OCI-M1 (cell line): ENCODE data around the gene CCNT2.
A peak's percentile ranks its signal among the peaks of the same experiment; 100 is the strongest.
"Not testable (repeated sequence)": the region's sequence is repeated elsewhere in the genome, so short reads cannot be mapped to it uniquely, and the experiment has no call there.

Source experiments
- DNase-seq: peaks from one replicate; lab custom pipeline; 2025; lab: John Stamatoyannopoulos, UW

The CCNT2 gene

DNA sequence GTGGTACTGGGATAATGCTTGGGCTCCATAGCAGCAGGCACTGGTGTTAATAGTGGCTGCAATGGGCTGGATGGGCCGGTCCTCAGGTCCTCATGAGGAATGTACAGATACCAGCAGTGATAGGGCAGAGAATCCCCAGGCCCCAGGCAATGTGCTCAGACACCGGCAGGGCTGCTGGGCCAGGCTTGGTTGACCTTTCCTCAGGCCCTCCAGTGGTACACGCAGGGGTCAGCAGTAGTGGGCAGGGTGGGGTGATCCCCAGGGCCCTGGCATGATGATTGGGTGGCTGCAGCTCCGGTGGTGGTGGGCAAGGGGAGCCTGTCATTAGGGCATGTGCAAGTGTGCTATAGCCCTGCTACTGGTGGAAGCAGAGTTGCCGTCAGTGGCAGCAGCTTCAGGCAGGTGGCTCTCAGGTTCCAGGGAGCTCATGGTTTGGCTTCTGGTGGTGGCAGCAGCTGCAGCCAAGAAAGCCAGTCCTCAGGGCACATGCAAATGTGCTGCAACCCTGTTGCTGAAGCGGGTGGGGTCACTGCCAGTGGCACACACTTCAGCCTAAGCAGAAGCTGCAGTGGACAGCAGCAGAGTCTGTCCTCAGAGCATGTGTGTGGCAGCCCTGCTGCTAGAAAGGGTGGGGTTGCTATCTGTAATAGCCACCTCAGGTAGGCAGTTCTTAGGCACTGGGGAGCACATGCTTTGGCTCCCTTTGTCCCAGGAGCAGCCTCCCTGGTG is 56.8 kb downstream of the CCNT2 start:
- no peak for DNase-seq

DNA sequence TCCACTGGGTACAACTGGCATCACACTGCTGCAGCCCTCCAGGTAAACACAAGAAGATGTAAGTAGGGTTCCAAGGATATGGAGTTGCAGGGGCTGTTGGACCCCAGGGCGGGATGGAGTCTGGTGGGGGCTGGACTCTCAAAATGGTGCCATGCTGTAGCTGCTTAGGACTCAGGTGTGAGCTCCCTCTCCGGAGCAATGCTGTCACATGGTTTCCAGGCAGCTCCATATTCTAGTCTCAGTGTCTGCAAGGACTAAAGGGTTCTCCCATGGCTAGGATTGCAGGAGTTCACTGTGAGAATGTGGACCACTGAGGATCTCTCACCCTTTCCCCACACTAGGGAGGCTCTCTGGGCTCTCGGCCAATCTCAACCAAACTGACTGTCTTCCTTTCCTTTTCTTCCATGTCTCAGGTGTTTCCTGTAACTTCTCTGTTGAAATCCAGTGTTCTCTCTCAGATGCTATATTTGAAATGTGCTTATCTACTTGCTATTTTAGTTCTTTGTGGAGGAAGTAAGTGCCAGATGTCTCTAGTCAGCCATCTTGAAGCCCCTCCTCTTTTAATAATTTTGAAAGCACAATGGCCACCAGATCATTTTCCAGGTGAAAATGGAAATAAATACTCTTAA is 57.6 kb downstream of the CCNT2 start:
- DNase-seq: no peak

DNA sequence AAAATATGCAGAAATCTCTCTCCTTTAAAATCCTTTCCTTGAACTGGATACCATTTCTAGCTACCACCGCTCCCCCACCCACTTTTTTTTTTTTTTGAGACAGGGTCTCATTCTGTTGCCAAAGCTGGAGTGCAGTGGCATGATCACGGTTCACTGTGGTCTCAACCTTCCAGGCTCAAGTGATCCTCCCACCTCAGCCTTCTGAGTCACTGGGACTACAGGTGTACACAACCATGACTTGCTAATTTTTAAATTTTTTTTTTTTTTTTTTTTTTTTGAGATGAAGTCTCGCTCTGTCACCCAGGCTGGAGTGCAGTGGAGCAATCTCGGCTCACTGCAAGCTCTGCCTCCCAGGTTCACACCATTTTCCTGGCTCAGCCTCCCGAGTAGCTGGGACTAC is 58.5 kb downstream of the CCNT2 start:
- DNase-seq: not testable (repeated sequence)

DNA sequence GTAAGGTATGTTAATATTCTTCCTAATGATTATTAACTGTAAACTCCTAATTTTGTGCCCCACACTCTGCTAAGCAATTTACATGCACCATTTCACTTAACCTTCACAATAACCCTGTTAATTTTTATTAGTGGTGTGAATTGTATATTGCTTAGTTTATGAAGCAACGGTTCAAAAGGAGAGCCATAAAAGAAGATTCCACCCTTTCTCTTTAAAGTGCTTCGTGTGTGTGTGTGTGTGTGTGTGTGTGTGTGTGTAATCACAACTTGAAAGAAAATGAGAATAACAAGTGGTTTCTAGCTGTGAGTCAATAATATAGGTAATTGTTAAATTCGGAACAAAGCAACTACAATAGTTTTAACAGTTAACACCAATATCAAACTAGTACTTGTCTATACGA is 60.6 kb downstream of the CCNT2 start:
- no peak for DNase-seq

DNA sequence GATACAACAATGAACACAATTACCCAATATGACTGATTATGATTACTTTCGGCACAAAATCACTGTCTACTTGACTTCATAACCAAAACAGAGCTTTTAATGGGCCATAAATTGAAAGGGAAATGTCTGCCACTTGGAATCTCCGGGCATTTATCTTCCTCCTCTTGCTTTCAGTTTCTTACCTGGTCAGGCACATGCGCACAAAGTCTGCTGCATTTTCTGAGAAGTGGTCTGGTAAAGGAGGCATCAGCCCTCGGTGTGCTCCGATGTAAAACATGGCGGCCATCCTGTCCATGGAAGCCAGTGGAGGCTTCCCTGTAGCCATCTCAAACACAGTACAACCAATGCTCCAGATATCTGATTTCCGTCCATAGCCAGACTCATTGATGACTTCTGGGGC is 62.0 kb downstream of the CCNT2 start:
- DNase-seq: no peak

DNA sequence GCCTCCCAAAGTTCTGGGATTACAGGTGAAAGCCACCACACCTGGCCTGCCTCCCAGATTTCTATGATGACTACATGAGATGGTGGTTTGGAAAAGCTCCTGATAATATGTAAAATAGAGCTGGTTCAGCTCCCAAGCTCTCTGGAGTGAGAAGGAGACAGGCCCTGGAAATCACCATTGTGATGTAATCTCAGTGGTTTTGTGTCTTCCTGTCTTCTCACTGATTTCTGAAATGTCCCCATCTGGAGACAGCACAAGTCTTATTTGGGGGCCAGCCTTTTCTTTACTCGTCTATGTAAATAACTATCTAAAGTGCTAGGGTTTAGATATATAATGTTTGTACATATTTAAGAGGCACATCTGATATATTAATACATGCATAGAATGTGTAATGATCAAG is 64.0 kb downstream of the CCNT2 start:
- DNase-seq: no peak

DNA sequence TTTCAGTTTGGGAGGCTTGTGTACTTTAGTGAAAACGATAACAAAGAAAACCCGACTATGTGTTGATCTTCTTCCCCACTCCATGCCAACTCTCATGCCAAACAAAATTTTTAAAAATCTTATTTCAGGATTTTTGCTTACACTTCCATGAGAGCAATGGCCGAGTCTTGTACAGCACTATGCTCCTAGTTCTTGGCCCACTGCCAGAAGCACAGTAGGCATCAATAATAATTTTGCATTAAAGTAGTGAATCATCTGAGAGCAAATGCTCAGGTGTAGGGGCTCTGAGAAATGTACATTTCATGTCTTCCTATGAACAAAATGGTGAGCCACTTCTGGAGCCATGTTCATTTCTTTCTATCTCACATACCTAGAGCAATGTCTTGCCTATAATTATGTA is 66.4 kb downstream of the CCNT2 start:
- DNase-seq: no peak

DNA sequence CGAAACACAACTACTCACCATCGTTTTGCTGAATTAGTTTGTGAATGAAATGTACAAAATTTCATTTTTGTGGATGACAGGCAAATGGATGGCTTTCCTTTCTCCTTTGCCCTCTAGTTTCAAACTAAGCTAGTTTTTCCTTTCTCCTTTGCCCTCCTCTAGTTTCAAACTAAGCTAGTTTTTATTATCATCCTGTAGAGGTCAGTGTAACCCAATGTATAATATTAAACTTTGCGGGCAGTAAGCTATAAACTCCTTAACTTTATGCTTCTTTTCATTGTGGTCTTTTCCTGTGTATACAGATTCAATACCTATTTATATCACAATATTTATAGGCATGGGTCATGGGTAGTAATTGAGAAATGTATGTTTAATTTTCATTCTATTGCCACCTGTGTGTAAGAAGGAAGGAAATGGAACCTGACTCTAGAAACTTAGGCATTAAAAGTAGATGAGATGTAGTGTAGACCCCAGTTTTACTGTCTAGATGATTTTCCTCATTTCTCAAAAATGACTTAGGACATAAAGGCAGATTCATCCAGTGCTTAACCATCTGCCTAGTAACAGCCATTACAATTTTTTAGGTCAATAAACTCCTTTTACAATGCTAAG is 70.5 kb downstream of the CCNT2 start:
- peak; percentile 61 for DNase-seq

DNA sequence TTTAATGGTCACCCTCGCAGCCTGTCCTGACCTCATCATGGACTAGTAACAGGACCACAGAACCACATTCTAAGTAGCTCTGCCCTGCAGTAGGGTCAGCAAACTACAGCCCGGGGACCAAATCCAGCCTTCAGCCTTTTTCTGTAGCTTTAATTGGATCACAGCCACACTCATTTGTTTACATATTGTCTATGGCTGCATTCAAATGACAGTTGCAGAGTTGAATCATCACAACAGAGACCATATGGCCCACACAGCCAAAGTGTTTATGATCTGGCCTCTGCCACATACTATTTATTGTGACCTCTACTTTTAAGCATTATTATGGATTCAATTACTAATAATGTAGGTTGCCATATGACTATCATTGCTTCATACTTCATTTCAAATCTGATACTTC is 80.9 kb downstream of the CCNT2 start:
- DNase-seq: no peak

DNA sequence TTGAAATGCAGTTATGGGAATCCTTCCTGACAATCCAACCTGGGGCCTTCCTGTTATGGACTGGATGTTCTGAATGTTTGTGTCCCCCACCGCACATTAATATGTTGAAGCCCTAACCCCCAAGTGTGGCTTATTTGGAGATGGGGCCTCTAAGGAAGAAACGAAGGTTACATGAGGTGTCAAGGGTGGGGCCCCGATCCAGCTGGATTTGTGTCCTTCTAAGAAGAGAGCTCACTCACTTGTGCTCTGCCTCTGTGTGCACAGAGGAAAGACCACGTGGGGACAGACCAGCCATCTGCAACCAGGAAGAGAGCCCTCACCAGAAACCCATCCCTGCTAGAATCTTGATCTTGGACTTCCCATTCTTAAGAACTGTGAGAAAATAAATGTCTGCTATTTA is 84.2 kb downstream of the CCNT2 start:
- DNase-seq: no peak

DNA sequence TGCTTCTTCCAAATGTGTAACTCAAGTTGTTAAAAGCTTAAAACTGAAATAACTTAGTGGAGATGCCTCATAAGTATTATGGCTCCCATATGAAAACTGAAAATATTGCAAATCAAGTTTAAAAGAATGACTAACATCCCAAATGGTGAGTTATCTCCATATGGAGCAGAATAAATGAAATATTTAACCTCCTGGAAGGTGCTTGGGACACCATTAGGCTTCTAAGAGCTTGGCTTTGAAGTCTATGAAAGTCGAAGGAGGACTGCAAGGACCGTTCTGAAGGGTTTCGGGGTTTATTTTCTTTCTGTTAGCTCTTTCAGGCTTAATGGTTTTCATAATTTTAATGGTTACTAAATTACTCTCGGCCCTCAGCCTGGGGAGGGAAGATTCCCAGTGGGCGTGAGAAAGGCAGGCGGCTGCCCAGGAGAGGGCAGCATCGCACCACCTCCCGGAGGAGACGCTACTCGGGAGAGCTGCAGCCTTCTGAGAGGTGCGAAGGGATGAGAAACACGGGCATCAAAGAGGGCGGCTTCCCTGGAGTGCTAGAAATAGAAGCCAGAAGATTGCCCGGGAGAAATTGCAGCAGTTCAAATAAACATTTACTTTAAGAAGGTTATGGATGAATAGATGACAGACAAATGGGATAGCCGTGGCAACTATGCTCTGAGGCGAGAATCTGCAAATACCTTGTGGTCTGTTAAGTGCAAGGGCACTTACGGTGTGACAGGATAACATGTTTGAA is 85.6 kb downstream of the CCNT2 start:
- peak; percentile 83 for DNase-seq

DNA sequence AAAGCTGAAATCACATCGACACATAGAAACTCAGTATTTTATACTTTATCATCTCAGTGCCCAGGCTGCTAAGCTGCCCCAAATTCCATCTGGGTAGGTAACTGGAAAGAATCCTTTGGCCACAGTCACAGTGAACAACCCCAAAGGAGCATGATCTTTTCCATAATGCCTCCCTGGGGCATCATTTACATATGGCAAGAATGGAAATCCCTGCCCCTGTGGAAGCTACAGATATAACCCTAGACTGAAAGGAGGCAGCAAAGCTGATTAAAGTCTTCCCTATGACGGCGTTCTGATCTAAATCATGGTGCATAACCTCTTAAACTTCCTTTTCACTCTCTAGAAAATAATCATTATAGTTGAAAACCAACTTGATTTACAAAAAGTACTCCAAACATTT is 87.1 kb downstream of the CCNT2 start:
- no peak for DNase-seq
